ENCODE data around the gene VCAN. TPM values are rescaled to one million over a fixed set of nuclear protein-coding genes. Genes with fewer than 3 reads are reported as not detected.

The VCAN gene
- total and polyA plus RNA-seq, 2 of the 8 experiments (the other 6 are each of a cell fraction or from before 2014, with no cell fraction given): 146 to 404 TPM

DNA sequence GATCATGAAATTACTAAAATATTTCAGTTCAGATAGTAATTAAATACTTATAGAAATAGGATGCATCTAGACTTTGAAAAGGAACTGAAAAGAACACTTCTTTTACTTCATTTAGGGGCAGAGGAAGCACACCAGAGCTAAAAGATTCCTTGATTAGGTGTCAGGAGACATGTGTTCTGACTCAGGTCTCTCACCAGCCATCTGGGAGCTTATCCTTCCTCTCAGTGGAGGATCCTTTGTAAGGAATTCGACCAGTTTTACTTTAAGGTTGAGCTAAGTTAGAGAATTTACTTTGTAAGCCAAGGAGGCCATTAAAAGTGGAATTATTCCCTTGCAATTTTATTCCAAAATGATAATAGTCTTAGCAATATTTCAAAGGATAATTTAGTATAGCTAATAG, 16.7 kb downstream of the VCAN start (continued):
- no peak for TF ChIP-seq SP4 (IDR thresholded peaks at IDR 0.05; ENCODE audit: low read length)
- TF ChIP-seq SUZ12 (IDR thresholded peaks at IDR 0.05; ENCODE audit: low read length): no peak
- TF ChIP-seq, protein P1, sequence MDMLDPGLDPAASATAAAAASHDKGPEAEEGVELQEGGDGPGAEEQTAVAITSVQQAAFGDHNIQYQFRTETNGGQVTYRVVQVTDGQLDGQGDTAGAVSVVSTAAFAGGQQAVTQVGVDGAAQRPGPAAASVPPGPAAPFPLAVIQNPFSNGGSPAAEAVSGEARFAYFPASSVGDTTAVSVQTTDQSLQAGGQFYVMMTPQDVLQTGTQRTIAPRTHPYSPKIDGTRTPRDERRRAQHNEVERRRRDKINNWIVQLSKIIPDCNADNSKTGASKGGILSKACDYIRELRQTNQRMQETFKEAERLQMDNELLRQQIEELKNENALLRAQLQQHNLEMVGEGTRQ (IDR thresholded peaks at IDR 0.05; ENCODE audit: low read length): no peak

All from H1 (cell line).